Measurements from ENCODE around the gene PHYHIPL. TPM values are rescaled to one million over a fixed set of nuclear protein-coding genes. Genes with fewer than 3 reads are reported as not detected.

The PHYHIPL gene
- total and polyA plus RNA-seq, 2 donors (not counting 3 experiments of a cell fraction or from before 2014, with no cell fraction given): not detected

DNA sequence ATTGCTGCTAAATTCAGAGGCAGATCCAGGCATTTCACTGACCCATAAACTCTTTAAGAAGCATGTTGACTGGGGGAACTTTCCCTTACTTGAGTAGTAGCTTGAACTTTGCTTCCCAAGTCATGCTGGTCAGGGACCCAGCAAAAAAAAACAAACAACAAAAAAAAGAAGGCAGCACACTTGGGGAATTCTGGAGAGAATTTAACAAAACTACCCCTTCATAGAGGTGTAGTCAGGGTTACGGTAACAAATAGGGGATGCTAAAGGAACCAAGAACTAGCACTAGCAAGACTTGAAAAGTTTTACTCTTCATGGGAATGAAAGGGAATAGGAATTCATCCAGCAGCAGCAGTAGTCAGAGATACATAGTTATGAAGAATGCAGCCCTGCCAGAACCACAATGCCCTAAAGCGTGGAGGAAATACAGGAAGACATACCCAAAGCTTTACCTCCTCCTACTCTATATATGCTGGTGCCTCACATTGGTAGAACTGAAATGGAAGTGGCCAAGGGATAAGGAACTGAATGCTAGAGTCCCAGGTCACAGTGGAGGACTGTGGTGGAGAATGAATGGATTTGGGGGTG, 67.3 kb downstream of the PHYHIPL start:
- Histone ChIP-seq H3K9me3 (replicated peaks; ENCODE audit: control insufficient read depth, insufficient read depth, low read length) (no peaks in the 10 kb centered on the region), H3K9me1 (replicated peaks; ENCODE audit: control insufficient read depth, extremely low read depth, insufficient read depth, low read length) (no peaks in the 10 kb centered on the region), H2AFZ (ENCODE audit: low read depth, low read length) (no peak overlapping the region), H3K27me3 (ENCODE audit: control insufficient read depth in 2 of 2, insufficient read depth in 2 of 2, low read length in 2 of 2) (no peaks in the 10 kb centered on the region), H3K36me3 (ENCODE audit: control insufficient read depth in 2 of 2, extremely low read depth in 1 of 2, insufficient read depth in 2 of 2, low read length in 2 of 2) (no peaks in the 10 kb centered on the region), H3K9ac (replicated peaks; ENCODE audit: extremely low read depth, insufficient read depth, low read length) (no peak overlapping the region), H3K4me2 (ENCODE audit: insufficient read depth, low read length) (no peak overlapping the region), H4K20me1 (replicated peaks; ENCODE audit: control insufficient read depth, extremely low read depth, insufficient read depth, low read length) (no peaks in the 10 kb centered on the region), H3K79me2 (ENCODE audit: control insufficient read depth, insufficient read depth, low read length) (no peaks in the 10 kb centered on the region), H3K4me1 (ENCODE audit: control insufficient read depth, extremely low read depth, insufficient read depth, low read length) (no peaks in the 10 kb centered on the region), H3K4me3 (replicated peaks in 1 of 3; ENCODE audit: insufficient read depth in 1 of 3, low read depth in 1 of 3, low read length in 3 of 3) (no peak overlapping the region), H3K27ac (ENCODE audit: insufficient read depth, low read depth, low read length) (no peak overlapping the region)
- CTCF ChIA-PET: no interaction called here
- POLR2A ChIA-PET: no interaction called here
- dilution Hi-C loops (cut with MboI; ENCODE audit: extremely low pct_ligation_motif_present, low sequenced_read_pairs) (no loop called here), intact Hi-C loops (cut with micrococcal nuclease) (loop anchor here (10.0 kb wide), 1 partner anchor 591 kb away; no protein-coding TSS in a partner anchor)
- FAIRE-seq: no peak
- no peak for DNase-seq (ENCODE audit: low read depth, low spot score)
- no TSS peak for BruUV-seq (replicated peaks)
- no peak for TF ChIP-seq GATA2 (IDR thresholded peaks at IDR 0.05; ENCODE audit: insufficient read depth, insufficient read length, low read depth, low read length)
- TF ChIP-seq POLR2AphosphoS5 (IDR thresholded peaks at IDR 0.05; ENCODE audit: insufficient read depth, low read depth, low read length): no peak
- TF ChIP-seq, protein P1, sequence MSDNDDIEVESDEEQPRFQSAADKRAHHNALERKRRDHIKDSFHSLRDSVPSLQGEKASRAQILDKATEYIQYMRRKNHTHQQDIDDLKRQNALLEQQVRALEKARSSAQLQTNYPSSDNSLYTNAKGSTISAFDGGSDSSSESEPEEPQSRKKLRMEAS (IDR thresholded peaks at IDR 0.05; ENCODE audit: insufficient read depth, insufficient read length): no peak
- no peak for TF ChIP-seq JUN (IDR thresholded peaks at IDR 0.05; ENCODE audit: borderline replicate concordance, insufficient read depth, insufficient read length, low read depth)
- TF ChIP-seq, protein P2, sequence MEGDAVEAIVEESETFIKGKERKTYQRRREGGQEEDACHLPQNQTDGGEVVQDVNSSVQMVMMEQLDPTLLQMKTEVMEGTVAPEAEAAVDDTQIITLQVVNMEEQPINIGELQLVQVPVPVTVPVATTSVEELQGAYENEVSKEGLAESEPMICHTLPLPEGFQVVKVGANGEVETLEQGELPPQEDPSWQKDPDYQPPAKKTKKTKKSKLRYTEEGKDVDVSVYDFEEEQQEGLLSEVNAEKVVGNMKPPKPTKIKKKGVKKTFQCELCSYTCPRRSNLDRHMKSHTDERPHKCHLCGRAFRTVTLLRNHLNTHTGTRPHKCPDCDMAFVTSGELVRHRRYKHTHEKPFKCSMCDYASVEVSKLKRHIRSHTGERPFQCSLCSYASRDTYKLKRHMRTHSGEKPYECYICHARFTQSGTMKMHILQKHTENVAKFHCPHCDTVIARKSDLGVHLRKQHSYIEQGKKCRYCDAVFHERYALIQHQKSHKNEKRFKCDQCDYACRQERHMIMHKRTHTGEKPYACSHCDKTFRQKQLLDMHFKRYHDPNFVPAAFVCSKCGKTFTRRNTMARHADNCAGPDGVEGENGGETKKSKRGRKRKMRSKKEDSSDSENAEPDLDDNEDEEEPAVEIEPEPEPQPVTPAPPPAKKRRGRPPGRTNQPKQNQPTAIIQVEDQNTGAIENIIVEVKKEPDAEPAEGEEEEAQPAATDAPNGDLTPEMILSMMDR (IDR thresholded peaks at IDR 0.05; ENCODE audit: extremely low read depth in 1 of 2, insufficient read depth in 1 of 2, low read depth in 1 of 2, low read length in 2 of 2): no peak
- TF ChIP-seq MYC (IDR thresholded peaks at IDR 0.05; ENCODE audit: low read depth, low read length): no peak
- TF ChIP-seq POLR2A (IDR thresholded peaks at IDR 0.05; ENCODE audit: low read depth, low read length): no peak
- TF ChIP-seq EZH2 (IDR thresholded peaks at IDR 0.05; ENCODE audit: borderline replicate concordance, low read depth, low read length, severe bottlenecking): no peak
- no peak for TF ChIP-seq FOS (IDR thresholded peaks at IDR 0.05; ENCODE audit: borderline replicate concordance, insufficient read depth, low read length)

Measured in endothelial cell of umbilical vein (primary cell).